ENCODE data around the gene THAP8. TPM values are rescaled to one million over a fixed set of nuclear protein-coding genes. Genes with fewer than 3 reads are reported as not detected.
A peak's percentile ranks its signal among the peaks of the same experiment; 100 is the strongest.
"Not testable (repeated sequence)": the region's sequence is repeated elsewhere in the genome, so short reads cannot be mapped to it uniquely, and the experiment has no call there.

The THAP8 gene
- total RNA-seq, 1 experiment from 2014 or later = 7.3 TPM

DNA sequence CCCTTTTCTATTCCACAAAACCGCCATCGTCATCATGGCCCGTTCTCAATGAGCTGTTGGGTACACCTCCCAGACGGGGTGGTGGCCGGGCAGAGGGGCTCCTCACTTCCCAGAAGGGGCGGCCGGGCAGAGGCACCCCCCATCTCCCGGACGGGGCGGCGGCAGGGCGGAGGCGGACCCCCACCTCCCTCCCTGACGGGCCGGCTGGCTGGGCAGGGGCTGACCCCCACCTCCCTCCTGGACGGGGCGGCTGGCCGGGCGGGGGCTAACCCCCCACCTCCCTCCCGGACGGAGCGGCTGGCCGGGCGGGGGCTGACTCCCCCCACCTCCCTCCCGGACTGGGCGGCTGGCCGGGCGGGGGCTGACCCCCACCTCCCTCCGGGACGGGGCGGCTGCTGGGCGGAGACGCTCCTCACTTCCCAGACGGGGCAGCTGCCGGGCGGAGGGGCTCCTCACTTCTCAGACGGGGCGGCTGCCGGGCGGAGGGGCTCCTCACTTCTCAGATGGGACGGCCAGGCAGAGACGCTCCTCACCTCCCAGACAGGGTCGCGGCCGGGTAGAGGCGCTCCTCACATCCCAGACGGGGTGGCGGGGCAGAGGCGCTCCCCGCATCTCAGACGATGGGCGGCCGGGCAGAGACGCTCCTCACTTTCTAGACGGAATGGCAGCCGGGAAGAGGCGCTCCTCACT lies 14.9 kb upstream of the THAP8 start:
- DNase-seq (ENCODE audit: low spot score) = not testable (repeated sequence)

DNA sequence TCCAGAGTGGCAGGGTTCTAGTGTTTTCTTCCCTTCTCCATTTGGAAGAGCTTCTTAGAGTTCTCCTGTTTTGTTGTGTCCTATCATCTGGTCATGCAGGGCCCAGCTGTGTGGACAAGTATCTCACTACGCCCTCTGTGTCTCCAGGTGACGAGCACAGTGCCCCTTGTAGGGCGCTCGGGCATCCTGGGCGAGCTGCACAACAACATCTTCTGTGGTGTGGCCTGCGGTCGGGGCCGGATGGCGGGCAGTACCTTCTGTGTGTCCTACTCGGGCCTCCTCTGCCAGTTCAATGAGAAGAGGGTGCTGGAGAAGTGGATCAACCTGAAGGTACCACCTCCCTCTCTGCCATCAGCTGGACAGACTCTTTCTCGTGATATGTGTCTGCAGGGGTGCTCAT lies 13.6 kb upstream of the THAP8 start:
- no peak for DNase-seq (ENCODE audit: low spot score)

DNA sequence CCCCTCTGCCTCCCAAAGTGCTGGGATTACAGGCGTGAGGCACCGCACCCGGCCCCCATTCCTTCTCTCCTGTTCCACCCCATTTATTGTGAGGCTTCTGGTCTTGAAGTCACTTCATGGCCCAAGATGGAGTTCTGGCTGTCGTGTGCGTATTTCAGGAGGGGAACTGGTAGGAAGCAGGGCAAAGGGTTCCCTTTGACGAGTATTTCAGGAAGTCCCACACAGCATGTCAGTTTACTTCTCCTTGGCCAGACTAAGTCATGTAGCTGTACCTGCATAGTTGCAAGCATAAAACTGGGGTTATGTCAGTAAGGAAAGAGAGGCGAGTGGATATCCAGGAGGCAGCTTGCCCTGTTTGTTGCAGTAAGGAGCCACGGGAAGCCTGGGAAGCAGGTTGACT lies 10.7 kb upstream of the THAP8 start:
- no peak for DNase-seq (ENCODE audit: low spot score)

DNA sequence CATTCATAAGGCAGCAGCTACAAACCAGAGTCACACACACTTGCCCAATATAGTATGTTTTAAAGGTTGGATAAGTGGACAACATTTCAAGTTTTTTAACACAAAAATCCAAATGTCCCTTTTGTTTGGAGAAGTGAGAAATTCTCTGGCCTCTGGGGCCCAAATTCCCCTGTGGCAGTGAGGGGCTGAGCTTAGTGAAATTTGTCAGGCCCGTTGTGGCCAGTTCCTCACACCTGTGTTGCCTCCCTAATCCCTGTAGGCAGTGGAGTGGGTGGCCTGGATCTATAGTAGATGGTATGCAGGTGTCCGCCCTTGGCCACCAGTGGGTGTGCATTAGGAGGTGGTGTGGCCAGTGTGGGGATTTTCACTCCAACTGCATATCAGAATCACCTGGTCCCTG lies 7.3 kb upstream of the THAP8 start:
- no peak for DNase-seq (ENCODE audit: low spot score)

DNA sequence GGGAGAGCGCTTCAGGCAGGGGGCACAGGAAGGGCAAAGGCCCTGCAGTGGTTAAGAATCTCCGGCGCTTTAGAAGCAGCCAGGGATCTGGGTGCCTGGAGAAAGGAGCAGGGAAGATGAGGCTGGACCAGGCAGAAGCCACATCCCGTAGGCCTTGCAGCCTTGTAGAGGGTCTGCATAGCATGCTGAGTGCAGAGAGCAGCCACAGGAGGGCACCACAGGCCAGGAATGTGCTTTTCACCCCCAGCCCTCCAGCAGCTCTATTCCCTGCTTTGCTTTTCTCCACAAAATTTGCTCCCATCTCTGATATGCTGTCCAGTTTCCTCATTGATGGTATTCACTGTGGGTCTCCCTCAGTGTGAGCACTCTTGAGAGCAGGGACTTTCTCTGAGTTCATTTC lies 6.3 kb upstream of the THAP8 start:
- DNase-seq (ENCODE audit: low spot score) = peak; percentile 51

DNA sequence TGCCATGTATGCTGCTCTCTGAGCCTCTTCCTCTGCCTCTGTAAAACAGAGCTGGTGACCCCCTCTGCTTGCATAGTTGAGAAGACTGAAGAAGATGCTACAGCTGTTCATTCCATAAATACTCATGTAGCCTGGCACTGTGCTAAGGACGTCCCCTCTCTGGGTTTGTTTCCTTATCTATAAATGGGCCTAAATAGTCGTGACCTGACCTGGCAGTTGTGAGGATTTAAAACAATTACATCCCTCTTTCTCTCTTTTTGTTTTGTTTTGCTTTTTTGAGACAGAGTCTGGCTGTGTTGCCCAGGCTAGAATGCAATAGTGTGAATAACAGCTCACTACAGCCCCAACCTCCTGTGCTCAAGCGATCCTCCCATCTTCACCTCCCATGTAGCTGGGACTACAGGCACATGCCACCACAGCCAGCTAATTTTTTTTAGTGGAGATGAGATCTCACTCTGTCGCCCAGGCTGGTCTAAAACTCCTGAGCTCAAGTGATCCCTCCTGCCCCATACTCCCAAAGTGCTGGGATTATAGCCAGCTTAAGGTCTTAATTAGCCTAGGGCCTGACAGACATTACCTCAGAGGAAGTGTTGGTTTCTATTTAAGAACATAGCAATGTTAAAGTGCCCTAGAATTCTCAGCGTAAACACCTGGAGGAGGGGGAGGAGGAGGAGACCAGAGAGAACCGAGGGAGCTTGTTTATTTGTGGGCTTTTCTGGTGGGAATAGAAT lies 5.3 kb upstream of the THAP8 start:
- no peak for DNase-seq (ENCODE audit: low spot score)

DNA sequence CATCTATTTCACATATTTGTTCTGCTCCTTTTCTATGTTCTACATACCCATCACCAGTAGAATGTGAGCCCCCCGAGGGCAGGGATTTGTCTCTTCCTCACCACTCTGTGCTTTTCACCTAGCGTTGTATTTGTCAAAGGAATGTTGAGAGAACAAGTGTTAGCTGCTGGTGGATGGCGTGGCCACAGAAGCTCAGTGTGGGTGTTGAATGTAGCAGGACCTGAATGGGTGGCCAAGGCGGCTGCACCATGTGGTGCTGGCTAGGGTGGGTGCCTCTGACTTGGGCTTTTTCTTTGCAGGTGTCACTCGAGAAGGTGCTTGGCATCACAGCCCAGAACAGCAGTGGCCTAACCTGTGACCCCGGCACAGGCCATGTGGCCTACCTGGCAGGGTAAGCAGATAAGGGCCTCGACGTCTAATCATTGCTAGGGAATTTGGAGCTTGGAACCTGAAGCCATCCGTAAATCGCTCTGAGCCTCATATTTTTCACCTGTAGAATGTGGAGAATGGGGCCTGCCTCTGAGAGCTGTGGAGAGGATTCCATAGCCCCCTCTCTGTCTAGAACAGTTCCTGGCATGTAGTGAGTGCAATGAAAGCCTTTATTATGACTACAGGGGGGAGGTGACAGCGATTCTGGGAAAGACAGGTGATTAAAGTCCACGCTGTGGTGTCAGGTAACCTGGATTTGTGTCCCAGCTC lies 4.5 kb upstream of the THAP8 start:
- no peak for DNase-seq (ENCODE audit: low spot score)

DNA sequence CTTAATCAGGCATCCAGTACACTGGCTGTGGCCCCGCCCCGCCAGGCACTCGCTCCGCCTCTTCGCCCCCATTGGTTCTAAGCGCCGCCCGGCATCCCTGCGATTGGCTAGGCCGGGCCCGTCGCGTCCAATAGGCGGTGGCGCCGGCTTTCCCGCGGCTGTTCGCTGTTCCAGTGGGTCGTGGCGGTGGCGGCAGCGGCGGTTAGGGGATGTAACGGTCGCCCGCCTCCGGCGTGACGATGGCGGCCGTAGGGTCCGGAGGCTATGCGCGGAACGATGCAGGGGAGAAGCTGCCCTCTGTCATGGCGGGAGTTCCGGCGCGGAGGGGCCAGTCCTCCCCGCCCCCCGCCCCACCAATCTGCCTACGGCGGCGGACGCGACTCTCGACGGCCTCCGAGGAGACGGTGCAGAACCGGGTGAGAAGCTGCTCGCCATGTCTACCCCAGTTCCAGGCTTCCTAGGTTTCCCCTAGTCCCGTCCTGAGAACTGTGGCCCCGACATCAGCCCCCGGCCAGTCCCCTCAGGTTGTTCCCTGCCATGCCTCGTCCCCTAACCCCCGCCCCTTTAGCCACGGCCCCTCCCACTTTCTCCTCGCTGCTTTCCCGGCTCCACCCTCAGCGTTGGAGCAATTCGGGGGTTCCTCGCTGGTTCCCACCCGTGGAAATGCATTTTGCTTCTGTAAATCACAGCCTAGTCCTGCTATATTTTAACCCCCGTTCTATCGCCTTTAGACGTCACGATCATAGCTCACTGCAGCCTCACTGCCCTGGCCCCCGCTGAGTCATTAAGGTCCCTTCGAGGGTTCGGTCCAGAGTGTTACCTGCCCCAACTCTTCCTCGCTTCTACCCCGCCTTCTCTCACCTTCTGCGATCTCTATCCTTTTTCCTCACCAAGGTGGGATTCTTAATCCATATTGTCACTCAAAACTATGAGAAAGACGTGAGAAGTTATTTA lies 925 bp upstream of the THAP8 start, which contains the start of gene WDR62:
WDR62 (plus strand) TSS at position 165 of the 954 bp plus-strand sequence; CDS start at position 240, 75 bp downstream.
- DNase-seq (ENCODE audit: low spot score) = peak; percentile 93

DNA sequence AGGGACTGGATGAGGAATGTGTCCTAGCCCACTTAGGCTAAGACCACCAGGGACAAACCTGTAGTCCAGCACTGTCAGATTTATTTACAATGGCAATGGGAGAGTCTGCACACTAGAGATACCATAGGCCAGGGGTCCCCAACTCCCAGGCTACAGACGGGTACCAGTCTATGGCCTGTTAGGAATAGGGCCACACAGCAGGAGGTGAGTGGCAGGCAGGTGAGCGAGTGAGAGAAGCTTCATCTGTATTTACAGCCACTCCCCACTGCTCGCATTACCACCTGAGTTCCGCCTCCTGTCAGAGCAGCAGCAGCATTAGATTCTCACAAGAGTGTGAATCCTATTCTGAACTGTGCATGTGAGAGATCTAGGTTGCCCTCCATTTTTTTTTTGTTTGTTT lies 2.4 kb downstream of the THAP8 start:
- DNase-seq (ENCODE audit: low spot score) = no peak

DNA sequence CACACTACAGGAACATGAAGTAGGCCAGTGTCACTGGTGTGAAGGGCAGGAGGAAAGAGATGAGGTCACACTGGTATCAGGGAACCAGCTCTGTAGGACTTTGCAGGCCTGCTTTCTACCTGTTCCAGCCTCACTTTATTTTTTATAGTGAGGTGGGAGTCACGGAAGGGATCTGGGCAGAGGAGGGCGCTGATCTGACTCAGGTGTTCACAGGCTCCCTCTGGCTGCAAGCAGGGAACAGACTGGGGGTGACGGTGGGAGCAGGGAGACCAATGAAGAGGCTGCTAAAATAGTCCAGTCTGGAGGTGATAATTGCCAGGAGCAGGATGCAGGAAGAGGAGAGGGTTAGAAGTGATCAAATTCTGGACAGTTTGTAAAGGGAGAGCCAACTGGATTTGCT lies 2.8 kb downstream of the THAP8 start:
- no peak for DNase-seq (ENCODE audit: low spot score)

DNA sequence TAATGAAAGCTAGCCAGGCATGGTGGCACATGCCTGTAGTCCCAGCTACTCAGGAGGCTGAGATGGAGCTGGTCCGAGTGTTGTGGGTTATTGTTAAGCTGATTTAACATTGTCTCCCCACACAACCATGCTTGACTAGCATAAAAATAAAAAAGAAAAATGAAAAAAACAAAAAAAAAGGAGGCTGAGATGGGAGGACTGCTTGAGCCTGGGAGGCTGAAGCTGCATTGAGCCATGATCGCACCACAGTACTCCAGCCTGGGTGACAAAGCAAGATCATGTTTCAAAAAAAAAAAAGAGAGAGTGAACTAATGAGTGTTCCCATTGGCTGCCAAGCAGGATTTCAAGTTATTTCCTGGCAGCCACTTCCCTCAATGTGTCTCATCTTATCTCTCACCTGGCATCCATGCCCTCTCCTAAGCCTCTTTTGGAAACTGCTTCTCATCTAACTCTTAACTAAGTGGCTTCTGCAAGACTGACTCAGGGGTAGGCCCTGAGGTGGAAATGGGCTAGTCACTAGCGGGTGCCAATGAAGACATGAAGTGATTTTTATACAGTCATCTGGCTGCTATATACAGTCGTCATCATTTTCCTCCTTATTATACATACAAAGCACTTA lies 4.9 kb downstream of the THAP8 start:
- DNase-seq (ENCODE audit: low spot score) = peak; percentile 31

DNA sequence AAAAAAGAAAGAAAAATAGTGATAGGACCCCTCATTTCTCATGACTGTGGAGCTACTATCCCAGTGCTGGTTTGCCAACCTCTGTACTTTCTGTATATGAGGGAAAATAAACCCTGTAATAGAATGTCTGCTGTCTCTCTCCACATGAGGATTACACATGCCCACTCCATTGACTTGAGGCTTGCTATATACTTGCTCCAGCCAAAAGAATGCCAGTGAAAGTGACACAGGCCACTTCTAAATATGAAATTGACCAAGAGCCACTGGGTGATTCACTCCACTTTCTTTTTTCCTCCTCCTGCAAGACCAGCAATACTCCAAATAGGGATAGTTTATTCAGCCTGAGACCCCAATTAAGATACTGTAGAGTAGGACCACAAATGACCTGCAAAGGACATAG lies 6.2 kb downstream of the THAP8 start:
- no peak for DNase-seq (ENCODE audit: low spot score)

DNA sequence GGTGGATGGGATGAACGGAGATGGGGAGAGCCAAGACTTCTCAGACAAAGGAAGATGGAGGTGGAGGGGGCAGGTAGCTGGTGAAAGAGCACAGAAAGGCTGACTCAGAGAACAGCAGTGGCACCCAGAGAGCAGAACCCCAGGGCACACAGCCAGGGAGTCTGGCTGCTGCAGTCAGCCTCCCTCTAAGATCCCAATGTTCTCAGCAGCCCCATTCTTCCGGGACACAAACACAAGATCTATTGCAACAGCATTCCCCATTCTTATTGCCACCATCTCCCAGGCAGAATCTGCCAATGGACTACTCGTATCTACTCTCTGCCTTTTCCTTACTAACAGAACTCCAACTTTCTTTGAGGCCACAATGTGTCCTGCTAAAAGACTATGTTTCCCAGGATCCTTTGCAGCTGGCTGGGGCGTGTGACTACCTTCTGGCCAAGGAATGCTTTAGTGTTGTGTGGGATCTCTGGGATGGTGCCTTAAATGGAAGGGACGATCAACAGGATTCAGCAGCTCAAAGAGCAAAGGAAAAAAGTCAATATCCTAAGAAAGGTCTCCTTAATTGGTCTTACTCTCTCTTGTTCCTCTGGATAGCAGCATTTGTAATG lies 7.5 kb downstream of the THAP8 start:
- no peak for DNase-seq (ENCODE audit: low spot score)

DNA sequence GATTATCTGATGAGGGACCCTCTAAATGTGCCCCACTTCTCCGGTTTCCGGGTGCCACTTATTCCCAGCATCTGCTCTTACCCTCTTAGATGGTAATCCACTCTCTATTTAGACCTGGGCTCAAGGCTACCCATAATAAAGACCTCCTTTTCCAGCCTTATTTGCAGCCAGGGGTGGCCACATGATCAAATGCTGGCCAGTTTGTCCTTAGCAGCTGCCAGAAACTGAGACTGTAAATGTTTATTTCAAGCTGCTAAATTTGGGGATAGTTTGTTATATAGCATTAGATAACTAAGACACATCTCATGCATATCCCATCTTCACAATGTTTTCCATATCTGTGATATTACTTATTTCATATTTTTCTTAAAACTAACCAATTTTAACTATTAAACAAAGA lies 10.1 kb downstream of the THAP8 start:
- no peak for DNase-seq (ENCODE audit: low spot score)

DNA sequence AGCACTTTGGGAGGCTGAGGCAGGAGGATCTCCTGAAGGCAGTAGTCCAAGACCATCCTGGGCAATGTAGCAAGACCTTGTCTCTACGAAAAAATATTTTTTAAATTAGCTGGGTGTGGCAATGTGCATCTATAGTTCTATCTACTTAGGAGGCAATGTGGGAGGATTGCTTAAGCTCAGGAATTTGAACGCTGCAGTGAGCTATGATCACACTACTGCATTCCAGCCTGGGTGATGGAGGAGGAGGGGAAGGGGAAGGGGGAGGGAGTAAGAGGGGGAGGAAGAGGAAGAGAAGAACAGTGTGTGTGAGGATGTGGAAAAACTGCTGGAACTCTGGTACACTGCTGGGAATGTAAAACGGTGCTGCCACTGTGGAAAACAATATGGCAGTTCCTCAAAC lies 12.3 kb downstream of the THAP8 start:
- DNase-seq (ENCODE audit: low spot score) = peak; percentile 83

DNA sequence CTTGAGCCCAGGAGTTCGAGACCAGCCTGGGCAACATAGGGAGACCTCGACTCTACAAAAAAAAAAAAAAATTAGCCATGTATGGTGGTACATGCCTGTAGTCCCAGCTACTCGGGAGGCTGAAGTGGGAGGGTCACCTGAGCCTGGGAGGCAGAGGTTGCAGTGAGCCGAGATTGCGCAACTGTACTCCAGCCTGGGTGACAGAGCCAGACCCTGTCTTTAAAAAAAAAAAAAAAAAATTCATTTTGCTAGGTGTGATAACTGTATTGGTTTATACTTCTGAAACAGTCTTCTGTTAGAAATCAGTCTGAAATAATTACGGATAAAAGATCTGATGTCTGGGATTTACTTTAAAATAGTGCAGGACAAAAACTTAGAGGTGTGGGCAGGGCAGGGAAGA lies 13.0 kb downstream of the THAP8 start:
- DNase-seq (ENCODE audit: low spot score) = not testable (repeated sequence)

DNA sequence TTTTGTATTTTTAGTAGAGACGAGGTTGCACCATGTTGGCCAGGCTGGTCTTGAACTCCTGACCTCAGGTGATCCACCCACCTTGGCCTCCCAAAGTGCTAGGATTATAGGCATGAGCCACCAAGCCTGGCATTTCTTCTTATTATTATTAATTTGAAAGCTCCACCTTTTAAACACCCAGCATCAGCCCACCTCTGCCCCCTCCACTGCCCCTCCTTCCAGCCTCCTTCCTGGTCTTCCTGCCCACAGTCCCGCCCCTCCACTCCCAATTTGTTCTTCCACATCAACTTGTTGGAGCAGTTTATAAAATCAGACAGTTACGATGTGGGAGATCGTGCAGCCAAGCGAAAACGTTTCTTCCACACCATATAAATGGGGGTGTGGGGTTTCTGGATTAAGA lies 13.6 kb downstream of the THAP8 start:
- DNase-seq (ENCODE audit: low spot score) = no peak

DNA sequence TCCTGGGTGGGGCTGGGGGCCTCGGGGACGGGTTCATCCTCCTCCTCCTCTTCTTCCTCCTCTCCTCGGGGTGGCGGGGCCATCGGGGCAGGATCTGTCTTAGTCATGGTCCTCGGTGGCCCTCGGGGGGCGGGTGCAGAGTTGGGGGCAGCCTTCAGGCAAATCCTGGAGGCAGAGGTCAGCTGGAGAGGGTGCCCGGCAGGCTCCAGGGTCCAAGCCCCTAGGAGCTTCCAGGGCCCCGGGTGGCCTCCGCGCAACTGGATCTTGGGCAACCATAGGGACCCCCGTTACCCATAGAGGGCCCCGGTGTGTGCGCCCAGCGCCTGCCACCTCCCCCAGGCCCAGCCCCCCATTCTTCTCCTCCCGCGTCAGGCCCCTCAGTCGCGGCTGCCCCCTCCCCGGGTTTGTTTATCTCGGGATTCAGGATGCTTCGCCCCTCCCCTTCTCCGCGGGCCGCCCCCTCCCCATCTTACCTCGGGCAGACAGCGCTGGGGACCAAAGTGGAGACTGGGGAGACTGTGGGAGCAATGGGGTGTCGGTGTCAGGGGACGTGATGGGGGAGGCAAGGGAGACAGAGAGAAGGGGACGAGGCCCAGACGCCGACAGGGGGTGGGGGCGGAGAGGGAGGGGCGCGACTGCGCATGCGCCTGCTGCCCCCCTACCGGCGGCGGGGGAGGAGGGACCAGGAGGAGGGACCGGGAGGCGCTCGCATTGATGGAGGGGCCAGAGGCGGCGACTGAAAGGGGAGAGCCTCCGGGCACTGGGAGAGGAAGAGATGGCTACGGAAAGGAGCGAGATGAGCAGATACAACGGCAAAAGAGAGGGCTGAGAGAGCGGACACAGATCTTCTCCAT lies 21.6 kb downstream of the THAP8 start, which contains the start of gene CLIP3:
CLIP3 (minus strand) TSS at position 623 of the 854 bp plus-strand sequence; CDS start at position 107, 516 bp downstream.
- DNase-seq (ENCODE audit: low spot score) = peak; percentile 65

DNA sequence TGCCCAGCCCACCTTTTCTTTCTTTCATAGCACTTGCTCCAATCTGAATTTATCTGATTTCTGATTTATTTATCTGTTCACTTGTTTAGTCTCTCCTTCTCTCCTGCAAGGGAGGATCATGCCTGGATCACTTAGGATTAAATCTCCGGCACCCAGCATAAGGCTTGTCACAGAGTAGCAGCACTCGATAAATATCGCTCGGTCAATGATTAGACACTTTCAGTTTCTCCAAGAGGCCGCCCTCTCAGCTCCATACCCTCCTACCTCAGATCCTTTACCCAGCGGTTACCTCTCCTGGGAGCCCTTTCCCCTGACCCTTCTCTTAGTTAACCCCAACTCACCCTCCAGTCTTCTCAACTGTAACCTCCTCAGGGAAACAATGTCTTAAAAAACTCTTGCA lies 22.8 kb downstream of the THAP8 start:
- DNase-seq (ENCODE audit: low spot score) = no peak
